Suprapubic skin (tissue), 3 donors: ENCODE measurements around the gene EHMT2.

Experiments
- POLR2A ChIP-seq, 2 donors: fragments of 450-650 bp; IDR thresholded peaks; one replicate each; pipeline ENCODE4 v1.6.1; 2017; ENCODE audit warnings: antibody characterized with exemption in 2 of 2, mild to moderate bottlenecking in 2 of 2, moderate library complexity in 2 of 2
- TF ChIP-seq, protein P1 (sequence below), 2 donors: fragments of 200-600 bp in 1 of 2; fragments of 450-650 bp in 1 of 2; sonication (generic) in 1 of 2; IDR thresholded peaks; one replicate each; pipeline ENCODE4 v1.5.1; 2016 to 2019; ENCODE audit warnings: antibody characterized with exemption in 2 of 2, mild to moderate bottlenecking in 1 of 2, moderate library complexity in 1 of 2

DNA sequence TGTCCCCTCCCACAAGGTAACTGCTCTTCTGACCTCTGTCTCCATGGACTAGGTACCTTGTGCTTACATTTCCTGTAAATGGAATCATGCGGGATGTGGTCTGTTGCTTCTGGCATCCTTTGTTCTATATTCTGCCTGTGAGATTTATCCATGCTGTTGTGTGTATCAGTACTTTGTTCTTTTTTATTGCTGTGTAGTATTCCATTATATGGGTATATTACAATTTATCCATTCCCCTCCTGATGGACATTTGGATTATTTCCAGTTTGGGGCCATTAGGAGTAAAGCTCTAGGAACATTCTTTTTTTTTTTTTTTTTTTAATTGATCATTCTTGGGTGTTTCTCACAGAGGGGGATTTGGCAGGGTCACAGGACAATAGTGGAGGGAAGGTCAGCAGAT lies 33.5 kb upstream of the EHMT2 start:
- TF ChIP-seq, protein P1, sequence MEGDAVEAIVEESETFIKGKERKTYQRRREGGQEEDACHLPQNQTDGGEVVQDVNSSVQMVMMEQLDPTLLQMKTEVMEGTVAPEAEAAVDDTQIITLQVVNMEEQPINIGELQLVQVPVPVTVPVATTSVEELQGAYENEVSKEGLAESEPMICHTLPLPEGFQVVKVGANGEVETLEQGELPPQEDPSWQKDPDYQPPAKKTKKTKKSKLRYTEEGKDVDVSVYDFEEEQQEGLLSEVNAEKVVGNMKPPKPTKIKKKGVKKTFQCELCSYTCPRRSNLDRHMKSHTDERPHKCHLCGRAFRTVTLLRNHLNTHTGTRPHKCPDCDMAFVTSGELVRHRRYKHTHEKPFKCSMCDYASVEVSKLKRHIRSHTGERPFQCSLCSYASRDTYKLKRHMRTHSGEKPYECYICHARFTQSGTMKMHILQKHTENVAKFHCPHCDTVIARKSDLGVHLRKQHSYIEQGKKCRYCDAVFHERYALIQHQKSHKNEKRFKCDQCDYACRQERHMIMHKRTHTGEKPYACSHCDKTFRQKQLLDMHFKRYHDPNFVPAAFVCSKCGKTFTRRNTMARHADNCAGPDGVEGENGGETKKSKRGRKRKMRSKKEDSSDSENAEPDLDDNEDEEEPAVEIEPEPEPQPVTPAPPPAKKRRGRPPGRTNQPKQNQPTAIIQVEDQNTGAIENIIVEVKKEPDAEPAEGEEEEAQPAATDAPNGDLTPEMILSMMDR (IDR thresholded peaks at IDR 0.05), result no peak
- TF ChIP-seq POLR2A (IDR thresholded peaks at IDR 0.05), result no peak
